Activated effector memory CD4-positive, alpha-beta T cell treated with Interleukin-2 at 50 U/mL for 16 hours (primary cell): Measurements from ENCODE around the gene ZNF330.
"Not testable (repeated sequence)": the region's sequence is repeated elsewhere in the genome, so short reads cannot be mapped to it uniquely, and the experiment has no call there.

Source experiments
- DNase-seq: peaks from one replicate; pipeline ENCODE4 v3.0.0-alpha.2; 2020

ZNF330 gene

DNA sequence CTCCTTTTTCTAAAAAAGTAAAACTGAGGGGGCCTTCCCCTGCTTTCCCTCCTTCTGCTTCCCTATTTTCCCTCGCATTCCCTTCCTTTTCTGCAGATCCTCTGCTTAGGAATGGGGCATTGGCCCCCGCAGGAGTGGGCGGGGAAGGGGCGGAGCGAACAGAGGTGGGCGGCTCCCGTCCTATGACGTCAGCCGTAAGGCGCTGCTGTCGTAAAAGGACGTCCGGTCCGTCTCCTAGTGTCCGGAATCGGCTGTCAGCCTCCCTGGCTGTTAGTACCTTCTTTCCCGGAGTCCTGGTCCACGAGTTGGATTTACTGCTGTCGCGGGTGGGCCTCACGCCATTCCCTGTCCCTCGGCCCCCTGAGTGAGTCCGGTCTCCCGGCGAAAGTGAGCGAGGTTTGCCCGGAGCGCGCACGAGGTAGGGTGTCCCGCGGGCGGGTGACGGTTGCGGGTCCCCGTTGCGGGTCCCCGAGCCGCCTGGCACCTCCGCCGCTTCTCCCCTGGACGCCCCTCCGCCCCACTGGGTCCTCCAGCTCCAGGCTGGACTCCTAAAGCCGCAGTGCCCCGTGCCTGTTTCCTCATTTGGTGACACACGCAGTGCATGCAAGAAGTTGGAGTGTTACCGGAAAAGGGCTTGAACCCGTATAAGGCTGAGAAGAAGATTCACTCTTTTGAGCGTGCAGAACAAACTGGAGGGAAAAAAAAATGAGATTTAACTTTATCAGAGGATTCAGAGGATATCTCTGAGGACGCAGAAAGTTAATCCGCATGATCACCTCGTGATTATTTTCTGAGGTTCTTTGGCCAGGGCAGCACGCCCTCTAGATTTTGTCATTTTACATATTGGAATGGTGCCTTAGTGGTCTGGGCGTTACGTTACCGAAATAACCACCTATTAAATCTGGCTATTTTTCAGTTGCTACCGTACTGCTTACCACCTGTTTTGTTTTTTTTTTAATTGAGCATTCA, at the start of gene ZNF330:
Gene ZNF330 (plus strand): TSS at position 205 of the 969 bp plus-strand sequence. CDS start 1,477 bp downstream, outside the sequence.
- peak; percentile 83 for DNase-seq

DNA sequence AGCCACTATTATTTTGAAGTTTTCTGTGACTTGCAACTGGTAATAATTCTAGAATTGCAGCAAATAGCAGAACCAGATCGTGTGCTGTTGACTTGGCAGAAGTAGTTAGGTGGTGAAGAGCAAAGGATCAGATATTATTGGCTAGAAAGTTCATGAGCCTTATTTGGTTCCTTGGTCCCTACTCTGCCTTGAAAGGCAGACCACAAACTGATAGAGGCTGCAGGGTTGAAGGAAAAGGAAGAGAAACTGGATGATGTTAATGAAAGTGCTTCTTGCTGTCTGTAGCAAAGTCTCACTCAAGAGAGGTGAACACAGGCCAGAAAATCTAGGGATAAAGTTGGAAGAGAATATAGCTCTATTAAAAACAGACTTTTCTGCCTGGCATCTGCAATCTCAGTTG, 46.2 kb upstream of the ZNF330 start:
- DNase-seq: no peak

DNA sequence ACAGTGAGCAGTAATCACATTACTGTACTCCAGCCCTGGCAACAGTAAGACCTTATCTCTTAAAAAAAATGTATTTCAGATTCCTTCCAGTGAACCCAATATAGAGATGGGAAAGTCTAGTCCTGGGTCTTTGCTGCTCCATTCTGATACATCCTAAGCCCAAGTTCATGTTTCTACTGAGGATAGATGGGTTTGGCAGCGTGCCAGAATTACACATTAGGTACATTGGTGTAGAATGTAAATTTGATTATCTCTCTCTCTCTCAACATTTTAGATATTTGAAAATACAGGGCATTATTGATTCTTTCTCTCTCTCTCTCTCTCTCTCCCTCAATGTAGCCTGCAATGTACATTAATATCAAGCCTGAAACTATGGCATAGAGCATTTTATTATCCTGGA, 43.5 kb upstream of the ZNF330 start:
- no peak for DNase-seq

DNA sequence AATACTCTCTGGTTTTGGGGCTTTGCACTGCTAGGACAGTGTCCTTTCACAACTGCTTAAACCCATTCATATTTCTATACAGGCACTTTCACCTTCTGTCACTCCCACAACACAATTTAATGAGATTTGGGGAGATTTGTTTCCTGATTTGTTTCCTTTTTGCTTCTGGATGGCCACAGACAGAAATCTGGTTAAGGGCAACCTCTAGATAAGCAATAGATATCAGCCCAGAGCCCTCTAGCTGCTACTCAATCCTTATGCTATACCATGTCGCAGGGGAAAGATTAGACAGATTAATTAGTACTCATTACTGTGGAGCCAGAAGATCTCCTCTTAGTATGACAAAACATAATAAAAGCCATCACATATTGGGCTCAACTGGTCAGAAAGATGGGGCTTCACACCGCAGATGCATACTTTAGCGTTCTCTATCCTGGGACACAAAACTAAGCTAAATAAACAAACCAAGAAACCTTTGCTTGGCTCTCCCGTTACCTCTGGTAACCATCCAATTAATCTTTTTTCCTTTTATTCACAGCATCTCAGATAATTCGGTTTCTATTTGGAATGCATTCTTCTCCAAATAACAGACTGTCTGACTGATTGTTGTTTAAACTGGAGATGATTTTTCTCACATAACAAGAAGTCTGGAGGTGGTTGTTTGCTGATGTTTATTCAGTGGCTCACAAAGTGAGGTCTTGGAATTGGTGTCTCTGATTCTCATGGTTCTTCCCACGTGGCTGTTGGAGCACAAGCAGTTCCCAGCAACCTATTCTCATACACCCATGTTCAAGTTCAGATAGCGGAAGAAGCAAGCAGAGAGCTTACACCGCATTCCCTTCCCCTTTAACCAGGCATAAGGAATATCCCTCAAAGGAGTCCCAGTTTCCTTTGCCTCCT, 41.0 kb upstream of the ZNF330 start:
- DNase-seq: no peak

DNA sequence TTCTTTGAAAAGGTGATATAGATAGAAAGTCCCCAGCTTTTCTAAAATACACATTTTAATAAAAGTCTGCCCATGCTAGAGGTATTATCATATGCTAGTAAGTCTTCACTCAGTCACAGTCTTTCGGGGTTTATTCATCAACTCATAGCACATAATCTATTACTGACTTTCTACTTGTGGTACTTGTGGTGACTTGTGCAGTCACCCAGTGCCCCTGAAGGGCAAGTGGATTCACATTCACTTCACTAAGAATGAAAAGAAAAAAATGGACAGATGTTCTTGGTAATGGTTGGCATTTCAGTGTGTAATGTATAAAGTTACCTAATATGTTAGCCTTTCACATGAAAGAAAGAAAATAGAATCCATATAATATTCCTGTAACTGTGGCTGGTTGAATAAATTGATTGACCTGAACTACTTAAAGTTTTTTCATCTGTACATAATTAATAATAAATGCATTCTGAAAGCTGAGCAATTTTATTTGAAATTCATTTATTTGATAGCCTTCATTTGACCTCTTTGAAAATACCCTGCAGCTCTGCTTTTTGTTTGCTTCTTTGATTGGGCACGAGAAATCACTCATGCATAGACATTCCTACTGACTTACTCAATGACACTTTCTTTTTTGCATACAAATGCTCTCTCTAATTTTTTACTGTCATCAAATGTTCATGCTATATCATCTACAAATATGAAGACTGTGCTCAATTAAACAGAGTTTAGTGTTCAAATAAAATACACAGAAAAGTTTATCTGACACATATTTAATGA, 39.5 kb upstream of the ZNF330 start:
- no peak for DNase-seq

DNA sequence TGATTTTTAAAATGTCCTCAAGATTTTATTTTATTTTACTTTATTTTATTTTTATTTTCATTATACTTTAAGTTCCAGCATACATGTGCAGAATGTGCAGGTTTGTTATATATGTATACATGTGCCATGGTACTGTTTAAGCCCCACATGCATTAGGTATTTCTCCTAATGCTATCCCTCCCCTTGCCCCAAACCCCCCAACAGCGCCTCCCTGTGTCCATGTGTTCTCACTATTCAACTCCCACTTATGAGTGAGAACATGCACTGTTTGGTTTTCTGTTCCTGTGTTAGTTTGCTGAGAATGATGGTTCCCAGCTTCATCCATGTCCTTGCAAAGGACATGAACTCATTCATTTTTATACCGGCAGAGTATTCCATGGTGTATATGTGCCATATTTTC, 37.2 kb upstream of the ZNF330 start:
- DNase-seq: not testable (repeated sequence)

DNA sequence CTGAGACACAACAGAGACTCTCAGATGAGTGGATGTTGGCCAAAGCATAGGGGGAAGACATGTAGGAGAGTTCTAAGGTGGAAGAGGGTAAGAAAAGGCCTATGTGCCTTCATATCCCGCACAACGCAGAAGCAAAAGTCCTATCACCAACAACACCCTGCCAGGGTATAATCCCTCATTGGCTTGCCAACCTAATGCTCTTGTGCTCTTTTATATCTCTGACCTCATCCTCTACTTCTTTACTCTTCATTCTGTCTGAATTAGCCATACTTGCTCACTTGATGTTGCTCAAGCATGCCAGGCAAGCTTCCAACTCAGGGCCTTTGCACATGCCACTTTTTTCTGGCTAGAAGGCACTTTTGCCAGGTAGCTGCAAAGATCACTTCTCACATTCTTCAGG, 28.1 kb upstream of the ZNF330 start:
- no peak for DNase-seq

DNA sequence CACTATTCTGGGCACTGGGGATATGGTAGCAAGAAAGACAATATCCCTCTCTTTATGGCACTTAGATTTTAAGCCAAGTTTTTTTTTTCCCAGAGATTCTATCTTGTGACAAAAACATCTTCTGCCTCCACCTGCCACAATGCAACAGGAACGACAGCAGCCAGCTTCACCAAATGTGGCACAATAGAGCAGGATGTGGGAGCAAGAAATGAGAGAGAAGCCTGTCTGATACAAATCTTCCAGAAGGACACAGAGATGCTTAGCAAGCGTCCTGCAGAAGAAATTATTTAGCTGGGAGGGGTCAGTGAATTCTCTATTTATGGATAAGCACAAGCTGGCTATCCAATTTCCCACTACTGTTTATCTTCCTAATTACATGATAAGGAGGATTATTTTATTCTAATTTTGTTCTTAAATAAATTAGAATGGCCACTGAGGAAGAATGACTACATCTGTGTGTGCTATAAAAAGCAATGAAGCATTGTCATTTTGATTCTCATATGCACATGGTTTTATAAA, 27.1 kb upstream of the ZNF330 start:
- DNase-seq: no peak

DNA sequence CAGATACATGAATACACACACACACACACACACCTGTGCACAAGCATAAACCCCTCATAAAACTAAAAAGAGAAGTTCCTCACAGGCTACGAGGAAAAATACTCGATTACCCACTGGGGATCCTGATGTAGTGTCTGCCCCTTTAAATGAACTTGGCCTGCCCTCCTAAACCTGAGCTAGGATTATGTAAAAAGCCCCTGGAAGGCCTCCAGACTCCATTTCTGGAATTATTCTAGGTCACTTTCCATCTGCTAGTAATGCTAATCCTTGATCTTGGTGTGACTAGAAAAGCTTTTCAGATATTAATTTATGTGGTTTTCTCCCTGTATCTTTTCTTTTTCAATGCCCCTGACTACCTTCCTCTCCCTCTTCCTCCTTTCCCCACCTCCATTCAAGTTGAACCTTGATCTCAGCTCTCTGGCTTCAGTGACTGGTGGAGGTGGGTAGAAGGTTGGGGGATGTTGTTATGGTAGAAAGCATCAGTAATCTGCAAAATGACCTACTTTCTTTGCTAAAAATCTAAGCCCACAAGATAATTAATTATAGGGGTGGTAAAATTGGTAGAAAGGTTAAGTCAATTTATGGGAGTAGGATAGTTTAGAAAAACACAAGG, 25.5 kb upstream of the ZNF330 start:
- DNase-seq: no peak

DNA sequence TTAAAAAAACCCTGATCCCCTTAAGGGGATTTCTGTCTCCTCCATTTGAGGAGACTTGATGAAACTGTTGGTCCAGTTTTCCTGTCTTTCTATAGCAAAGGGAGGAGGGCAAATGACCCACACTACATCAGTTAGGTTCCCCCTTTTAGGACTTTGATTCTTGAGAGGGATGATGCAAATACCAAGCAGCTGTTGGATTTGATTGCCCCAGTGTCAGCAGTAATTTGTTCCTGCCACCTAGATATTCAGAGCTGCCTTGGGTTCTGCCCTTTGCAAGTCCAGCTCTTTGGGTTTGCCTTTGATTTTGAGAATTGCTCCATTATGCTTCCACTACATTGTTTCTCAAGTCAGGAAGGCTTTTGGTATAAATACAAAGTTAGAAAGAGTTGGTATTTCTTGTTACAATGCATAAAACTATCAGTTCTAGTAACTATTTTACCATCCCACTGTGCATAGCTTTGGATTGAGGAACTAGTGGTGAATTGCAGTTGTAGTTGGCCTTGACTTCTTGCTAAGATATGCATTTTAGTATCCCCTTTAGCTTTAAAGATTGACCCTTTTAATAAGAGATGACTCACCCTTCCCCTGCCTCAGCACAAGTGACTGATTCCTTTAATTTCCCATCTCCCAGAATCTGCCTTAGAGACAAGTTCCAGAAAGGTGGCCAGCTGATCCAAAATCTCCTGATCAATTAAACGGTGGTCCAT, 24.3 kb upstream of the ZNF330 start:
- DNase-seq: no peak

DNA sequence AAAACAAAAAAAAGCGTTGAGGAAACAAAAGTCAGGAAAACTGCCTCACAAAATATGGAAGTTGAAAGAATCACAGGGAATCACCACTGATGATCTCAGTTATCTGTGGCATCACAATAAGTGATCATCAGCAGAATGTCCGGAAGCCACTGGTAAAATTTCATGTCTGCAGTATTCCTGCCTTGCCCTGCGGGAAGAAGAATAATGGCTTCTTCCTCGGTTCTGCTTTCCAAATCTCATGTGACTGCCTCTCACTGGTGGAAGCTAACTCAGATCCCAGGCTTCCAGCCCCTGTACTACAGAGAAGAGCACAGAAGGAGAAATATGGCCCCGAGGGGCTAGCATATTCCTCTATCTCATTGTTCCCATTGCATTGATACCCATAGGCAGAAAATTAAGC, 12.7 kb upstream of the ZNF330 start:
- no peak for DNase-seq

DNA sequence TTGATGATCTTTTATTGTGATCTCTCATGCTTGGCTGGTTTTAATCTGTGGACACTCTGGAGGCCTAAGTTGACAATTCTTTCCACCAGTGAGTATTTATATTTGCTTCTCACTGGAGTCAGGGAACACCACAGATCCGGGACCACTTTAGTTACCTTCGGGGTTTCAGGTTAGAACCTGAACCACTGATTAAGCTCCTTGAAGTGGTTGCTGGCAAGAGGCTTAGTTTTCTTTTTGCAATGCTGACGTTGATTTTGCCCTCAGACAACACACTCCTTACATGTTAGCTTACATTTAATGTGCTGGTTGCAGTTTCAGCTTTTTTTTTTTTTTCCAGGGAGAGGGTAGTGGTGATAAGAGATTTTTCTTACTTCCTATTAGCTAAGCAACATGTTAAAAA, 10.5 kb upstream of the ZNF330 start:
- no peak for DNase-seq

DNA sequence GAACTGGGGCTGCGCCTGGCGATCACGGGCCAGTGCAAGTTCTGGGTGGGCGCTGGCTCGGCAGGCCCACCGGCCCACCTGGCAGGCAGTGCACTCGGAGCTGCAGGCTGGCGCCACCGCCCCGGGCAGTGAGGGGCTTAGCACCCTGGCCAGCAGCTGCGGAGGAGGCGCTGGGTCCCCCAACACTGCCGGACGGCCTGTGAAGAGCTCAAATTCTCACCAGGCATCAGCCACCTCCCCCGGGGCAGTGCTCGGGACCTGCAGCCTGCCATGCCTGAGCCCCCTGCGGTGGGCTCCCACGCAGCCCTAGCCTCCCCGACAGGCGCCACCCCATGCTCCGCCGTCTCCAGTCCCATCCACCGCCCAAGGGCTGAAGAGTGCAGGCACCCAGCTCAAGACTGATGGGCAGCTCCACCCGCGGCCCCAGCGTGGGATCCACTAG, 7.1 kb upstream of the ZNF330 start:
- no peak for DNase-seq

DNA sequence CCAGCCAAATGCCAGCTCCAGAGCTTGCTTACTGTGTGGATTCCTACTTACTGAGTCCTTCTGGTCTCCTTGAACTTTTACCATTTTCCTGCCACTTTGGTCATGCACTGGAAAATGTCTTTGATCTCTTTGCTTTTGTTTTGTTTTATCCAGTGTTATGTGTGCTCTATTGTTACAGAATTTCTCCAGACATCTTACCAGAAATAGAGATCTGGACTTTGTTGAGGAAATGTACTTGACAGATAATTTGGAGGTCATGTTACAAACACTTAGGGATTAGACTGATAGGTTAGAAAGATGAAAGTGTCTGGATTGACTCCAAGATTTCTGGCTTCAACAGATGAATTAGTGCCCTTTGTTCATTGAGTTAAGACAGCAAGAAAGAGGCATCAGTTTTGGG, 5.7 kb upstream of the ZNF330 start:
- no peak for DNase-seq

DNA sequence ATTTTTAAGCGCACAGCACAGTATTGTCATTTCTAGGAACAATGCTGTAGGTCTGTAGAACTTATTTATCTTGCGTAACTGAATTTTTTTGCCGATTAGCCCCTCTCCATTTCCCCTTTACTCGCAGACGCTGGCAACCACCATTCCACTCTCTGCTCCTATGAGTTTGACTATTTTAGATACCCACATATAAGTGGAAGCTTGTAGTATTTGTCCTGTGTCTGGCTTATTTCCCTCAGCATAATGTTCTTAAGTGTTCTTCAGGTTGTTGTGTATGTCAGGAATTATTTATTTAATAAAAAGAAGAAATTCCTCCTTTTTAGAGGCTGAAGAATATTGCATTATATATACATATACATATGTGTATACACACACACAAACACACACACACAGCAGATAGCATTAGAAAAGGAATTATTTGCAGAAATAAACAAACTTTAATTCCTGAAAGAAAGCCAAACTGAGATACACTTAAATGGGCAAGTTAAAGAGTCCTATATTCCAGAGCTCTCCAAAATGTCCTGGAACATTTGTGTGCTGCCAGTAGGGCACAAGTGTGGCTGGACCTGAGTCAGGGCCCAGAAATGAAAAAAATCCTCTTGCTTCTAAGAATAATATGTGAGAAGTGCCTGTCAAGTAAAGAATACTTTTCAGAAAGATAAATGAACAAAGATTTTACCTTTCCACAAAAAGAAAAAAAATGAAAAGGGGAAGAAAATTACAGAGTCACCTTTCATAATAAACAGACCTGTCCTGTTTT, 4.5 kb upstream of the ZNF330 start:
- DNase-seq: no peak

DNA sequence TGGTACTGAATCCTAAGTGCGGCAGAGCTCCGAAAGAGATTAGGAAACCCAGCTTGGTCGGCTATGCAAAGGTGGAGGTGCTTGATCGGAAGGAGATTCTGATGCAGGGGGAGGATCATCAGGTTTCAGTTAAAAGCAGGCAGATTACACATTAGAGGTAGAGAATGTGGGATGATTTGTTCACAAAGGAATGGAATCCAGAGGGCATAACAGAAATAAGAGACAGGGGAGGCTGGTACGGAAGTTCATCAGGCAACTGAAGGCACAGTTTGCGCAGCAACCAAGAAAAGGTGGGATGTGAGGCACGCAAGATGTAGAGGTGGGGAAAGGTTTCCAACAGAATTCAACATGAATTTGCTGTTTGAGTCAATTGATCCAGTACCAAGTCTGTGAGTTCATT, 424 bp upstream of the ZNF330 start:
- no peak for DNase-seq

DNA sequence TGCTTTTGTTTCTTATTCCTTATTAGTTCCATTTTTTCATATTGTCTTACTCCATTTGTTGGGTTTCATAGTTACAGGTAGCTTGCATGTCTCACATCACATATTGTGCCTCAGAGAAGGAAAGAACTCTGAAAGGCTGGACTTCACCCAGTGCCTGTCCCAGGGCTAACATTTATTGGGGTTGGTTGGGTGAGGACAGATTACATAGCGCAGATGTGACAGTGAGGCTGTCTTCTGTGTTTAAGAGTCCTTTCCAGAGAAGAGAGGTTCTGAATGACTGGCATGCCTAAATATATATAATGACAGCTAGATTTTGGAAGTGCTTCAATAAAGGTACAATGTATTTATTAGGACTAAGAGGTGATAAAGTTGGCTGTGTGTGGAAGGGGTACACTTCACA, 2.7 kb downstream of the ZNF330 start:
- DNase-seq: no peak

DNA sequence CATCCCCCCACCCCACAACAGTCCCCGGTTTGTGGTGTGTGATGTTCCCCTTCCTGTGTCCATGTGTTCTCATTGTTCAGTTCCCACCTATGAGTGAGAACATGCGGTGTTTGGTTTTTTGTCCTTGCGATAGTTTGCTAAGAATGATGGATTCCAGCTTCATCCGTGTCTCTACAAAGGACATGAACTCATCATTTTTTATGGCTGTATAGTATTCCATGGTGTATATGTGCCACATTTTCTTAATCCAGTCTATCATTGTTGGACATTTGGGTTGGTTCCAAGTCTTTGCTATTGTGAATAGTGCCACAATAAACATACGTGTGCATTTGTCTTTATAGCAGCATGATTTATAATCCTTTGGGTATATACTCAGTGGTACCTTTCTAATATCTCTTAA, 6.6 kb downstream of the ZNF330 start:
- not testable (repeated sequence) for DNase-seq

DNA sequence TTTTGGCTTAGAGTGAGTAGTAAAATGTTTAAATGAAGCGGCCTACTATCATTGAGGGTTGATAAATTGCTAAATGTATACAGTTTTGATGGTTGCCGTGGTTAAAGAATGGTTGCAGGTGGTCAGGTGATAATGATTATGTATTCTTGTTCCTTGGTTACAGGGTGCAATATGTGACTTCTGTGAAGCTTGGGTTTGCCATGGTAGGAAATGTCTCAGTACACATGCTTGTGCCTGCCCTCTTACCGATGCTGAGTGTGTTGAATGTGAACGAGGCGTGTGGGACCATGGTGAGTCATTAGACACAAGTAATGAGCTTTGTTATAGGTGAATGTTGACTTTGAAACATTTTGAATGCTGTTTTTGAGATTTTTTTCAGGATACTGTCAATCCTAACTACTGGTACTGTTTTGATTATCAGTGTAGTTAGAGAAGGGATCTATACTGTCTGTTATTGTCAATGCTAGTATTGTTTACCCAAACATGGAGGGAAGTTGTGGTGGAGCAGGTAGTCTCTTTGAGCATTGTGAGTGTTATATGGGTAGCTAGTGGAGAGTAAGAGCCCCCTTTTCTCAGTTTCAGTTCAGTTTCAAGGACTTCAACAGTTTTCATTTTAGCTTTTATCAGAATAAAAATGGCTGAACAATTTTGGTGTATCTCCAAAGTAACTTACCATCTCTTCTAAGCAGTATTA, 8.9 kb downstream of the ZNF330 start:
- no peak for DNase-seq

DNA sequence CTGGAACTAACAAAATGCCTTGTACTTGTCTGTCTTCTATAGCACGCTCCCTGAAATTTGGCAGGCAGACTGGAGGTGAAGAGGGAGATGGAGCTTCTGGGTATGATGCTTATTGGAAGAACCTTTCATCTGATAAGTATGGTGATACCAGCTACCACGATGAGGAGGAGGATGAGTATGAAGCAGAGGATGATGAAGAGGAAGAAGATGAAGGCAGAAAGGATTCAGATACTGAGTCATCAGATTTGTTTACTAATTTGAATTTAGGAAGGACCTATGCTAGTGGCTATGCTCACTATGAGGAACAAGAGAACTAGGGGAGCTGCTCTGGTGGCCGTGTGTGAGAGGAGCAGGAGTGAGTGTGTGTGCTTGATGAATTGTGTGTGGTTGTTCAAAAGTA, 13.0 kb downstream of the ZNF330 start:
- no peak for DNase-seq
